Mammary epithelial cell (primary cell): ENCODE data around the gene RYR1.

Experiments used
- CTCF ChIP-seq, 2 donors: IDR thresholded peaks in 1 of 2; conservative IDR thresholded peaks in 1 of 2; 2 replicates each; pipeline ENCODE4 v1.5.1; 2011 to 2012; ENCODE audit warnings: inconsistent platforms in 2 of 2, low read length in 2 of 2, mild to moderate bottlenecking in 2 of 2, control low read depth in 1 of 2, low read depth in 1 of 2; ENCODE audit not compliant: insufficient read depth in 1 of 2; ENCODE audit errors: extremely low read depth in 1 of 2
- EZH2 ChIP-seq: IDR thresholded peaks from 2 replicates; pipeline ENCODE4 v1.6.1; 2012; ENCODE audit warnings: low read length, inconsistent platforms, borderline replicate concordance

GRCh38 chr19:38399081-38399480, 34.4 kb upstream of the RYR1 start:
- TF ChIP-seq EZH2 = no peak
- no peak for TF ChIP-seq CTCF (conservative IDR thresholded peaks at IDR 0.05 in 1 of 2, IDR thresholded peaks at IDR 0.05 in 1 of 2; ENCODE audit: extremely low read depth in 1 of 2, insufficient read depth in 1 of 2, low read depth in 1 of 2, low read length in 2 of 2)
